GM19025 (cell line): ENCODE data around the gene CD69.

Experiments
- ATAC-seq: cut with Tn5 transposase; IDR thresholded peaks from one replicate; pipeline ENCODE4 v1.9.1; 2021; ENCODE audit warnings: mild to moderate bottlenecking, low read depth, moderate library complexity; ENCODE audit not compliant: unreplicated experiment

The CD69 gene

GRCh38 chr12:9760699-9761418 is at the start of gene CD69:
Gene CD69, minus strand, starts transcription at chr12:9760901. Its CDS starts 81 bp downstream, at chr12:9760820.
- peak; percentile 27 for ATAC-seq

- ATAC-seq: no peak
Measured at GRCh38 chr12:9809866-9810265, 49.2 kb upstream of the CD69 start.

GRCh38 chr12:9809338-9809737 is 48.6 kb upstream of the CD69 start:
- ATAC-seq: no peak

GRCh38 chr12:9808504-9808903 is 47.8 kb upstream of the CD69 start:
- ATAC-seq: no peak

GRCh38 chr12:9806714-9807113 is 46.0 kb upstream of the CD69 start:
- ATAC-seq: no peak

- ATAC-seq: no peak
Measured at GRCh38 chr12:9805883-9806282, 45.2 kb upstream of the CD69 start.

- no peak for ATAC-seq
Measured at GRCh38 chr12:9799961-9800360, 39.3 kb upstream of the CD69 start.

- peak; percentile 96 for ATAC-seq
Measured at GRCh38 chr12:9797722-9798619, 37.3 kb upstream of the CD69 start.

- no peak for ATAC-seq
Measured at GRCh38 chr12:9796971-9797370, 36.3 kb upstream of the CD69 start.

- no peak for ATAC-seq
Measured at GRCh38 chr12:9796346-9796745, 35.6 kb upstream of the CD69 start.

- ATAC-seq: no peak
Measured at GRCh38 chr12:9795945-9796344, 35.2 kb upstream of the CD69 start.

GRCh38 chr12:9794484-9795093 is 33.9 kb upstream of the CD69 start:
- ATAC-seq: no peak

- no peak for ATAC-seq
Measured at GRCh38 chr12:9793779-9794395, 33.2 kb upstream of the CD69 start.

- no peak for ATAC-seq
Measured at GRCh38 chr12:9792961-9793617, 32.4 kb upstream of the CD69 start.

- ATAC-seq: no peak
Measured at GRCh38 chr12:9792185-9792900, 31.6 kb upstream of the CD69 start.

GRCh38 chr12:9786726-9787717 is 26.3 kb upstream of the CD69 start:
- no peak for ATAC-seq

- no peak for ATAC-seq
Measured at GRCh38 chr12:9784816-9785215, 24.1 kb upstream of the CD69 start.

- ATAC-seq: no peak
Measured at GRCh38 chr12:9784326-9784725, 23.6 kb upstream of the CD69 start.
